Stomach (tissue), 9 donors: ENCODE measurements around the gene RCAN2. TPM values are rescaled to one million over a fixed set of nuclear protein-coding genes. Genes with fewer than 3 reads are reported as not detected.

Source experiments
- DNase-seq, 2 donors: peaks; one replicate each; pipeline versions ENCODE4 v3.0.0 to v3.0.0-alpha.2; 2013 to 2019
- H3K27ac ChIP-seq, 5 donors: fragments of 200-600 bp in 4 of 5; sonication (generic) in 4 of 5; one replicate each; pipeline ENCODE4 v1.5.1; 2013 to 2019; ENCODE audit warnings: mild to moderate bottlenecking in 1 of 5, moderate library complexity in 1 of 5
- H3K27me3 ChIP-seq, 3 donors: fragments of 200-600 bp; sonication (generic); one replicate each; pipeline ENCODE4 v1.5.1; 2017 to 2019; ENCODE audit warnings: mixed run types in 1 of 3
- H3K36me3 ChIP-seq, 4 donors: fragments of 200-600 bp; sonication (generic); 1 replicate in 3 of 4; 2 replicates in 1 of 4; pipeline ENCODE4 v1.5.1; 2016 to 2019
- H3K4me1 ChIP-seq, 4 donors: fragments of 200-600 bp; sonication (generic); one replicate each; pipeline ENCODE4 v1.5.1; 2016 to 2019
- H3K4me3 ChIP-seq, 4 donors: fragments of 200-600 bp; sonication (generic) in 3 of 4; one replicate each; pipeline ENCODE4 v1.5.1; 2016 to 2019; ENCODE audit warnings: mild to moderate bottlenecking in 1 of 4
- H3K9me3 ChIP-seq, 4 donors: fragments of 200-600 bp; sonication (generic); one replicate each; pipeline ENCODE4 v1.5.1; 2016 to 2019
- EP300 ChIP-seq: sonication (generic); formaldehyde crosslinking; IDR thresholded peaks from one replicate; pipeline ENCODE4 v1.6.1; 2017; ENCODE audit warnings: antibody characterized with exemption
- POLR2A ChIP-seq, 4 donors: fragments of 450-650 bp; IDR thresholded peaks; one replicate each; pipeline ENCODE4 v1.6.1; 2016; ENCODE audit warnings: antibody characterized with exemption in 4 of 4, control low read depth in 2 of 4, mild to moderate bottlenecking in 1 of 4, moderate library complexity in 1 of 4
- POLR2AphosphoS5 ChIP-seq, 3 donors: sonication (generic); formaldehyde crosslinking; IDR thresholded peaks; one replicate each; pipeline ENCODE4 v1.6.1; 2016; ENCODE audit warnings: antibody characterized with exemption in 3 of 3
- WGBS, 5 donors: extraction: QIAGEN DNeasy Blood & Tissue Kit in 3 of 5; methylation state at CpG; one replicate each; pipeline versions ENCODE4 v1.1.5 to v1.1.7; 2013 to 2018; 5-methylcytosine and 5-hydroxymethylcytosine counted together
- intact Hi-C: fragments of 100-400 bp; cut with DNase I; formaldehyde crosslinking; loops from one replicate; pipeline ENCODE4 v1.15.1; 2023; ENCODE audit warnings: low total_unique reads
- polyA plus RNA-seq, 3 donors: library from polyadenylated mRNA; stranded (reverse); fragments of 200-250 nt; gene quantifications; one replicate each; pipeline ENCODE4 v1.2.3, GENCODE V29; 2013
- total RNA-seq, 5 donors: library from RNA; depleted of rRNA; stranded (reverse); fragments of >200 nt; gene quantifications; one replicate each; pipeline versions ENCODE4 v1.1.0 to v1.2.3, GENCODE V29; 2014 to 2016
- TF ChIP-seq, protein P1 (sequence below), 7 experiments: fragments of 450-650 bp in 4 of 7; fragments of 200-600 bp in 3 of 7; sonication (generic) in 3 of 7; IDR thresholded peaks; one replicate each; pipeline ENCODE4 v1.5.1; 2016 to 2019; ENCODE audit warnings: antibody characterized with exemption in 7 of 7, control low read depth in 2 of 7, mild to moderate bottlenecking in 1 of 7
- donor health status: healthy with polysubstance abuse.
- donor health status: Bipolar disorder and iron deficiency.
- donor health status: healthy.

RCAN2 gene
- total and polyA plus RNA-seq, 8 donors: 7.2 to 69.2 (median 21.4) TPM

GRCh38 chr6:46329568-46329967 is 161.7 kb downstream of the RCAN2 start:
- intact Hi-C loops: no loop called here
- H3K36me3 ChIP-seq: no peaks in the 10 kb centered on the region
- WGBS, 5 donors: 41 to 46% (median 42%) methylated on average over 2 of the region's 2 CpGs
- peaks cover 0 to 27% (median 13%) of the 10 kb centered on the region in 4 donors for H3K4me1 ChIP-seq
- TF ChIP-seq POLR2A (IDR thresholded peaks at IDR 0.05): no peak
- TF ChIP-seq POLR2AphosphoS5 (IDR thresholded peaks at IDR 0.05): no peak
- TF ChIP-seq, protein P1, sequence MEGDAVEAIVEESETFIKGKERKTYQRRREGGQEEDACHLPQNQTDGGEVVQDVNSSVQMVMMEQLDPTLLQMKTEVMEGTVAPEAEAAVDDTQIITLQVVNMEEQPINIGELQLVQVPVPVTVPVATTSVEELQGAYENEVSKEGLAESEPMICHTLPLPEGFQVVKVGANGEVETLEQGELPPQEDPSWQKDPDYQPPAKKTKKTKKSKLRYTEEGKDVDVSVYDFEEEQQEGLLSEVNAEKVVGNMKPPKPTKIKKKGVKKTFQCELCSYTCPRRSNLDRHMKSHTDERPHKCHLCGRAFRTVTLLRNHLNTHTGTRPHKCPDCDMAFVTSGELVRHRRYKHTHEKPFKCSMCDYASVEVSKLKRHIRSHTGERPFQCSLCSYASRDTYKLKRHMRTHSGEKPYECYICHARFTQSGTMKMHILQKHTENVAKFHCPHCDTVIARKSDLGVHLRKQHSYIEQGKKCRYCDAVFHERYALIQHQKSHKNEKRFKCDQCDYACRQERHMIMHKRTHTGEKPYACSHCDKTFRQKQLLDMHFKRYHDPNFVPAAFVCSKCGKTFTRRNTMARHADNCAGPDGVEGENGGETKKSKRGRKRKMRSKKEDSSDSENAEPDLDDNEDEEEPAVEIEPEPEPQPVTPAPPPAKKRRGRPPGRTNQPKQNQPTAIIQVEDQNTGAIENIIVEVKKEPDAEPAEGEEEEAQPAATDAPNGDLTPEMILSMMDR (IDR thresholded peaks at IDR 0.05): no peak
- no peak for TF ChIP-seq EP300
- peak in 1 of 2 donors; percentile 29 for DNase-seq
- no peak overlapping the region for H3K27ac ChIP-seq
- no peaks in the 10 kb centered on the region for H3K27me3 ChIP-seq
- no peaks in the 10 kb centered on the region for H3K9me3 ChIP-seq
- no peak overlapping the region for H3K4me3 ChIP-seq

- no peaks in the 10 kb centered on the region for H3K9me3 ChIP-seq
Observed at GRCh38 chr6:46327779-46328178, 163.5 kb downstream of the RCAN2 start.

GRCh38 chr6:46325561-46326530 is 165.4 kb downstream of the RCAN2 start:
- H3K36me3 ChIP-seq: no peaks in the 10 kb centered on the region
- TF ChIP-seq POLR2A (IDR thresholded peaks at IDR 0.05) (no peak), EP300 (no peak), POLR2AphosphoS5 (IDR thresholded peaks at IDR 0.05) (no peak)
- TF ChIP-seq, protein P1 (IDR thresholded peaks at IDR 0.05): no peak
- H3K4me1 ChIP-seq: peaks cover 0 to 43% (median 17%) of the 10 kb centered on the region in 4 donors
- 52 to 72% (median 63%) methylated on average over 21 of the region's 21 CpGs for WGBS, 5 donors
- no peaks in the 10 kb centered on the region for H3K27me3 ChIP-seq
- no peak overlapping the region for H3K4me3 ChIP-seq
- intact Hi-C loops: no loop called here
- no peaks in the 10 kb centered on the region for H3K9me3 ChIP-seq
- H3K27ac ChIP-seq: no peak overlapping the region
- DNase-seq: peak in 1 of 2 donors; percentile 24

More at GRCh38 chr6:46327779-46328178, 163.5 kb downstream of the RCAN2 start:
- Histone ChIP-seq H3K36me3 (no peaks in the 10 kb centered on the region), H3K27ac (no peak overlapping the region), H3K27me3 (no peaks in the 10 kb centered on the region), H3K4me1 (peaks cover 0 to 37% (median 17%) of the 10 kb centered on the region in 4 donors), H3K4me3 (no peak overlapping the region)
- no peak for TF ChIP-seq EP300
- TF ChIP-seq, protein P1 (IDR thresholded peaks at IDR 0.05): no peak
- no peak for TF ChIP-seq POLR2AphosphoS5 (IDR thresholded peaks at IDR 0.05)
- no peak for TF ChIP-seq POLR2A (IDR thresholded peaks at IDR 0.05)
- DNase-seq: peak in 1 of 2 donors; percentile 5
- intact Hi-C loops: no loop called here
- WGBS, 5 donors: 18 to 37% (median 31%) methylated on average over 3 of the region's 3 CpGs

GRCh38 chr6:46324706-46325105 is 166.5 kb downstream of the RCAN2 start:
- DNase-seq: no peak
- Histone ChIP-seq H3K4me1 (peaks cover 0 to 35% (median 16%) of the 10 kb centered on the region in 4 donors), H3K27ac (peak overlapping the region in 1 of 5 donors; percentile 51), H3K36me3 (no peaks in the 10 kb centered on the region), H3K27me3 (no peaks in the 10 kb centered on the region), H3K4me3 (no peak overlapping the region), H3K9me3 (no peaks in the 10 kb centered on the region)
- WGBS, 5 donors: 85 to 95% (median 89%) methylated on average over 2 of the region's 2 CpGs
- TF ChIP-seq POLR2AphosphoS5 (IDR thresholded peaks at IDR 0.05) (no peak), EP300 (no peak), POLR2A (IDR thresholded peaks at IDR 0.05) (no peak)
- TF ChIP-seq, protein P1 (IDR thresholded peaks at IDR 0.05): no peak
- intact Hi-C loops: no loop called here
